B cell (primary cell): Measurements from ENCODE around the gene NKIRAS2. TPM values are rescaled to one million over a fixed set of nuclear protein-coding genes. Genes with fewer than 3 reads are reported as not detected.
A peak's percentile ranks its signal among the peaks of the same experiment; 100 is the strongest.

Source experiments
- ATAC-seq: fragments of 200-7000 bp; cut with Tn5 transposase; one replicate; pipeline ENCODE4 v1.10.0; 2021; ENCODE audit warnings: low read depth, mild to moderate bottlenecking, moderate number of reproducible peaks, moderate library complexity
- CTCF ChIA-PET: fragments of 350-600 bp; sonication (Branson Sonifier 250); formaldehyde crosslinking; loops from one replicate; lab custom pipeline; 2021; ENCODE audit warnings: antibody characterized with exemption, inconsistent platforms; lab: Charles Lee
- POLR2A ChIA-PET: fragments of 350-600 bp; sonication (Branson Sonifier 250); formaldehyde crosslinking; loops from one replicate; lab custom pipeline; 2021; ENCODE audit warnings: antibody characterized with exemption; lab: Charles Lee
- DNase-seq: peaks from one replicate; pipeline ENCODE4 v3.0.0; 2013
- H2AFZ ChIP-seq: 2 replicates; pipeline ENCODE4 v1.6.1; 2012; ENCODE audit warnings: mild to moderate bottlenecking, low read depth, low read length; ENCODE audit not compliant: insufficient read depth, poor library complexity, severe bottlenecking
- H3K27ac ChIP-seq, 2 donors: 1 replicate in 1 of 2; 2 replicates in 1 of 2; pipeline ENCODE4 v1.5.1; 2012 to 2013; ENCODE audit warnings: low read length in 2 of 2, mild to moderate bottlenecking in 2 of 2, moderate library complexity in 1 of 2
- H3K27me3 ChIP-seq, 4 experiments: fragments of 200-600 bp in 1 of 4; sonication (generic) in 1 of 4; replicated peaks in 1 of 4; 1 replicate in 2 of 4; 2 replicates in 2 of 4; pipeline versions ENCODE4 v1.6.1 to v1.7.0; 2013 to 2016; ENCODE audit warnings: low read length in 3 of 4, mild to moderate bottlenecking in 2 of 4, mixed read lengths in 1 of 4, moderate library complexity in 1 of 4; ENCODE audit not compliant: insufficient read depth in 4 of 4, control insufficient read depth in 3 of 4; ENCODE audit errors: control extremely low read depth in 1 of 4
- H3K36me3 ChIP-seq, 2 experiments: replicated peaks in 1 of 2; 1 replicate in 1 of 2; 2 replicates in 1 of 2; pipeline versions ENCODE4 v1.6.1 to v1.7.1; 2013; ENCODE audit warnings: low read length in 1 of 2; ENCODE audit not compliant: insufficient read depth in 2 of 2, control insufficient read depth in 1 of 2; ENCODE audit errors: control extremely low read depth in 1 of 2, extremely low read depth in 1 of 2
- H3K4me1 ChIP-seq, 2 donors: fragments of 200-600 bp in 1 of 2; sonication (generic) in 1 of 2; 1 replicate in 1 of 2; 2 replicates in 1 of 2; pipeline versions ENCODE4 v1.5.1 to v1.6.1; 2013 to 2017; ENCODE audit warnings: low read length in 2 of 2; ENCODE audit not compliant: control insufficient read depth in 2 of 2, insufficient read depth in 2 of 2
- H3K4me2 ChIP-seq: replicated peaks from 2 replicates; pipeline ENCODE3; 2012; ENCODE audit warnings: mild to moderate bottlenecking, low read depth, low read length; ENCODE audit not compliant: poor library complexity, severe bottlenecking
- H3K4me3 ChIP-seq, 5 experiments: fragments of 200-600 bp in 1 of 5; sonication (generic) in 1 of 5; 1 replicate in 3 of 5; 2 replicates in 2 of 5; pipeline versions ENCODE4 v1.5.1 to v1.7.0; 2011 to 2016; ENCODE audit warnings: low read length in 4 of 5, mild to moderate bottlenecking in 4 of 5, low read depth in 2 of 5, control low read depth in 1 of 5, moderate library complexity in 1 of 5; ENCODE audit not compliant: insufficient read depth in 1 of 5; ENCODE audit errors: control extremely low read depth in 1 of 5, extremely low read depth in 1 of 5
- H3K79me2 ChIP-seq: fragments of 200-600 bp; sonication (generic); one replicate; pipeline ENCODE4 v1.6.0; 2016; ENCODE audit warnings: low read length; ENCODE audit not compliant: control insufficient read depth, insufficient read depth
- H3K9ac ChIP-seq: fragments of 200-600 bp; sonication (generic); 2 replicates; pipeline ENCODE4 v1.6.1; 2017; ENCODE audit warnings: mild to moderate bottlenecking, low read length, moderate library complexity
- H3K9me3 ChIP-seq, 3 donors: one replicate each; pipeline versions ENCODE4 v1.6.1 to v1.7.1; 2013; ENCODE audit warnings: low read length in 2 of 3; ENCODE audit not compliant: control insufficient read depth in 2 of 3, insufficient read depth in 1 of 3; ENCODE audit errors: control extremely low read depth in 1 of 3
- H4K20me1 ChIP-seq: 2 replicates; pipeline ENCODE4 v1.6.0; 2012; ENCODE audit warnings: mild to moderate bottlenecking, low read length; ENCODE audit not compliant: insufficient read depth, control insufficient read depth, poor library complexity, severe bottlenecking
- H3K27ac Mint-ChIP-seq: one replicate; pipeline ENCODE4 v1.8.0; 2021; ENCODE audit warnings: mixed read lengths
- H3K27me3 Mint-ChIP-seq: one replicate; pipeline ENCODE4 v1.8.0; 2021; ENCODE audit warnings: mixed read lengths
- H3K4me1 Mint-ChIP-seq: one replicate; pipeline ENCODE4 v1.8.0; 2021; ENCODE audit warnings: mixed read lengths
- H3K4me3 Mint-ChIP-seq: one replicate; pipeline ENCODE4 v1.8.0; 2021; ENCODE audit warnings: mixed read lengths
- H3K9me3 Mint-ChIP-seq: one replicate; pipeline ENCODE4 v1.8.0; 2022; ENCODE audit warnings: mixed read lengths; ENCODE audit not compliant: insufficient read depth
- CTCF ChIP-seq: fragments of 200-600 bp; IDR thresholded peaks from one replicate; pipeline ENCODE4 v1.8.0; 2022; ENCODE audit warnings: antibody characterized with exemption, mild to moderate bottlenecking
- EZH2 ChIP-seq: IDR thresholded peaks from 2 replicates; pipeline ENCODE4 v1.6.1; 2012; ENCODE audit warnings: borderline replicate concordance, low read depth, mild to moderate bottlenecking, moderate library complexity, low read length; ENCODE audit not compliant: insufficient read depth, poor library complexity, severe bottlenecking
- WGBS: methylation state at CpG from one replicate; pipeline ENCODE4 v1.1.5; 2013; ENCODE audit warnings: missing lambda C conversion rate; ENCODE audit not compliant: insufficient coverage; 5-methylcytosine and 5-hydroxymethylcytosine counted together
- intact Hi-C: fragments of 100-400 bp; cut with micrococcal nuclease; formaldehyde crosslinking; loops from one replicate; pipeline ENCODE4 v1.10.0; 2022
- polyA plus RNA-seq: library from polyadenylated mRNA; depleted of rRNA; stranded (reverse); fragments of >200 nt; gene quantifications from 2 replicates; pipeline ENCODE4 v1.2.3, GENCODE V29; 2012
- total RNA-seq, 2 donors: library from RNA; stranded (reverse); fragments of 120-200 nt in 1 of 2; gene quantifications; 1 replicate in 1 of 2; 2 replicates in 1 of 2; pipeline versions ENCODE4 v1.2.3 to v1.2.4, GENCODE V29; 2013 to 2022

Gene NKIRAS2
- total and polyA plus RNA-seq, 2 donors (not counting 1 experiment from before 2014, with no cell fraction given), result 22.0 to 29.2 TPM

GRCh38 chr17:41977991-41978390 is 41.9 kb upstream of the NKIRAS2 start:
- Histone ChIP-seq H3K9ac (no peak overlapping the region), H3K36me3 (peaks cover 1 to 78% of the 10 kb centered on the region in 2 experiments), H2AFZ (no peak overlapping the region), H3K27ac (no peak overlapping the region), H3K27me3 (no peaks in the 10 kb centered on the region), H3K9me3 (peaks cover 0 to 1% (median 0%) of the 10 kb centered on the region in 3 donors), H3K4me1 (peaks cover 1 to 26% of the 10 kb centered on the region in 2 donors), H4K20me1 (peaks cover 17% of the 10 kb centered on the region), H3K4me3 (no peak overlapping the region), H3K79me2 (peaks cover 8% of the 10 kb centered on the region), H3K4me2 (no peak overlapping the region)
- CTCF ChIA-PET, result interaction anchor here (0.6 to 1.1 kb wide), 2 partner anchors 19 to 140 kb away, joined by 3 read pairs; no protein-coding TSS in a partner anchor
- POLR2A ChIA-PET, result no interaction called here
- Mint-ChIP-seq H3K27ac (peak overlapping the region; percentile 59), H3K27me3 (no peaks in the 10 kb centered on the region), H3K4me1 (peaks cover 18% of the 10 kb centered on the region), H3K9me3 (no peaks in the 10 kb centered on the region), H3K4me3 (no peak overlapping the region)
- TF ChIP-seq EZH2 (no peak), CTCF (no peak)
- no peak for DNase-seq
- WGBS, result 94% methylated on average over 4 of the region's 4 CpGs
- intact Hi-C loops, result no loop called here
- no peak for ATAC-seq

DNA sequence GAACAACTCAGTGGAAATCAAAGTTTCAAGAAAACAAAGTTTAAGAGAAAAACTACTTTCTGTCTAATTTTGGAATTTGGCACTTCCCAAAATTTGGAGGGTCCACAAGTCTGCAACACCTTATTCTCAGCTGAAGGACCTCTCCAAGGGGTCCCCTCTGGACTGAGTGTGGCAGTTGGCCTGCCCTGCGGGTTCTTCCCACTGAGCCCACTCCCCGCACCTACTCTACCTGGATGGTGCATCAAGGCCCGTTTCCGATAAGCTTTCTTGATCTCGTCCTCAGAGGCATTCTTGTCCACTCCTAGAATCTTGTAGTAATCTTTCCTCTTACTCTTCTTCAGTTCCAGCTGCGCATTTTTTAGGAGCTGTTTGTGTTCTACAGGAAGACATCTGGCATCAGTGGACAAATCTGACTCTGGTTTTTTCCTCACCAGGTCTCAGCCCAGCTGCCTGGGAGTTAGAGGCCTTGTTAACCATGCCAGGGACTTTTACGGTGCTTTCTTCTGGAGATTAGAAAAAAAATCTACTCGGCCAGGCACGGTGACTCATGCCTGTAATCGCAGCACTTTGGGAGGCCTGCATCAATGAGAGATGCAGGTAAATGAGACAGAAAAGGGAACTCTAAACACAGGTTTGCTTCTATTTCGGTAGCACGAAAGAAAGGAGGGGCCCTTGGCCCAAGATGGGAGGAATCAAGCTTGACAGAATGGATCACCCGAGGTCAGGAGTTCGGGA is 37.7 kb upstream of the NKIRAS2 start:
- H3K4me1 ChIP-seq, result peaks cover 0 to 15% of the 10 kb centered on the region in 2 donors
- no peak for DNase-seq
- no peak overlapping the region for H3K4me3 Mint-ChIP-seq
- ChIA-PET POLR2A (interaction anchor here (1.3 kb wide), 1 partner anchor 15 kb away, joined by 7 read pairs; no protein-coding TSS in a partner anchor), CTCF (interaction anchor here (0.9 to 1.4 kb wide), 3 partner anchors 9 to 35 kb away, joined by 3 to 5 read pairs (median 3); partner anchors contain the start of genes CNP and DNAJC7)
- no peaks in the 10 kb centered on the region for H4K20me1 ChIP-seq
- TF ChIP-seq CTCF, result no peak
- TF ChIP-seq EZH2, result no peak
- H3K9me3 Mint-ChIP-seq, result no peaks in the 10 kb centered on the region
- H3K27me3 Mint-ChIP-seq, result no peaks in the 10 kb centered on the region
- peaks cover 0 to 70% of the 10 kb centered on the region in 2 experiments for H3K36me3 ChIP-seq
- intact Hi-C loops, result no loop called here
- H3K27ac Mint-ChIP-seq, result peak overlapping the region; percentile 53
- no peaks in the 10 kb centered on the region for H3K9me3 ChIP-seq
- peaks cover 2% of the 10 kb centered on the region for H3K79me2 ChIP-seq
- peaks cover 9% of the 10 kb centered on the region for H3K4me1 Mint-ChIP-seq
- WGBS, result 93% methylated on average over 13 of the region's 14 CpGs
- H3K27ac ChIP-seq, result no peak overlapping the region
- ATAC-seq, result no peak
- H3K9ac ChIP-seq, result no peak overlapping the region
- no peak overlapping the region for H3K4me2 ChIP-seq
- H2AFZ ChIP-seq, result no peak overlapping the region
- H3K4me3 ChIP-seq, result no peak overlapping the region
- H3K27me3 ChIP-seq, result no peaks in the 10 kb centered on the region
